ENCODE results near the gene PLSCR4.

PLSCR4 gene

GRCh38 chr3:146241523-146242240, 9.2 kb downstream of the PLSCR4 start:
- TF ChIP-seq TAF1 (IDR thresholded peaks at IDR 0.05; ENCODE audit: borderline replicate concordance, insufficient read depth, low read length) (no peak), FOXP2 (optimal IDR thresholded peaks at IDR 0.05; ENCODE audit: borderline replicate concordance, extremely low read depth, extremely low read length, insufficient read depth) (no peak), REST (IDR thresholded peaks at IDR 0.05; ENCODE audit: insufficient read depth in 1 of 2, low read depth in 2 of 2, low read length in 2 of 2) (no peak), SIN3A (IDR thresholded peaks at IDR 0.05; ENCODE audit: borderline replicate concordance, insufficient read depth, low read length) (no peak), POLR2AphosphoS5 (IDR thresholded peaks at IDR 0.05; ENCODE audit: low read depth, low read length) (no peak)

GRCh38 chr3:146233487-146233886, 17.4 kb downstream of the PLSCR4 start:
- TF ChIP-seq TAF1 (IDR thresholded peaks at IDR 0.05; ENCODE audit: borderline replicate concordance, insufficient read depth, low read length) (no peak), POLR2AphosphoS5 (IDR thresholded peaks at IDR 0.05; ENCODE audit: low read depth, low read length) (no peak), FOXP2 (optimal IDR thresholded peaks at IDR 0.05; ENCODE audit: borderline replicate concordance, extremely low read depth, extremely low read length, insufficient read depth) (no peak), REST (IDR thresholded peaks at IDR 0.05; ENCODE audit: insufficient read depth in 1 of 2, low read depth in 2 of 2, low read length in 2 of 2) (no peak), SIN3A (IDR thresholded peaks at IDR 0.05; ENCODE audit: borderline replicate concordance, insufficient read depth, low read length) (no peak)

DNA sequence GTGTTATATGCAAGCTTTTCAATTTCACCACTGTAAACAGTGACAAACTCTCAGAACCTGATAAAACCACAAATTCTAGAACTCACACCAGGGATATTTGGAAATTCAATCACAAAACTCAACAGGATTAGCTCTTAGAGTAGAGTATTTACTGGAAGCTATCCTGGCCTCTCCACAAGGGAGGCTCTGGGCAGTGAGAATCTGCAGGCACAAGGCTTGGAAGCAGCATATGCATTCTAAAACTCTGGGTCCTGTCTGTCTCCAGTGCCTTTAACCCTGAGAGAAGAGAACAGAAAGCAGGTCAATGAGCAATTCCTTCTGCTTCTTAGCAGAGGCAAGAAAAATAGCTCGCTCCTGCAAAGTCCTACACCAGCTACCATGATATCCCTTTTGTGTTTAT, 23.4 kb downstream of the PLSCR4 start:
- no peak for TF ChIP-seq POLR2AphosphoS5 (IDR thresholded peaks at IDR 0.05; ENCODE audit: low read depth, low read length)

GRCh38 chr3:146226881-146227280, 24.0 kb downstream of the PLSCR4 start:
- TF ChIP-seq TAF1 (IDR thresholded peaks at IDR 0.05; ENCODE audit: borderline replicate concordance, insufficient read depth, low read length) (no peak), SIN3A (IDR thresholded peaks at IDR 0.05; ENCODE audit: borderline replicate concordance, insufficient read depth, low read length) (no peak), REST (IDR thresholded peaks at IDR 0.05; ENCODE audit: insufficient read depth in 1 of 2, low read depth in 2 of 2, low read length in 2 of 2) (no peak), FOXP2 (optimal IDR thresholded peaks at IDR 0.05; ENCODE audit: borderline replicate concordance, extremely low read depth, extremely low read length, insufficient read depth) (no peak)

GRCh38 chr3:146223401-146224373, 27.2 kb downstream of the PLSCR4 start:
- no peak for TF ChIP-seq TAF1 (IDR thresholded peaks at IDR 0.05; ENCODE audit: borderline replicate concordance, insufficient read depth, low read length)
- no peak for TF ChIP-seq POLR2AphosphoS5 (IDR thresholded peaks at IDR 0.05; ENCODE audit: low read depth, low read length)
- no peak for TF ChIP-seq FOXP2 (optimal IDR thresholded peaks at IDR 0.05; ENCODE audit: borderline replicate concordance, extremely low read depth, extremely low read length, insufficient read depth)
- no peak for TF ChIP-seq REST (IDR thresholded peaks at IDR 0.05; ENCODE audit: insufficient read depth in 1 of 2, low read depth in 2 of 2, low read length in 2 of 2)
- TF ChIP-seq SIN3A (IDR thresholded peaks at IDR 0.05; ENCODE audit: borderline replicate concordance, insufficient read depth, low read length), result no peak
